Smooth muscle cell (in vitro differentiated cells): Measurements from ENCODE around the gene PIEZO1. TPM values are rescaled to one million over a fixed set of nuclear protein-coding genes. Genes with fewer than 3 reads are reported as not detected.

Source experiments
- DNase-seq: peaks from one replicate; lab custom pipeline; 2025; ENCODE audit not compliant: unreplicated experiment; lab: John Stamatoyannopoulos, UW
- H2AFZ ChIP-seq: fragments of 200-600 bp; sonication (generic); 2 replicates; pipeline ENCODE4 v1.6.0; 2016; ENCODE audit warnings: antibody characterized with exemption, low read depth, mild to moderate bottlenecking
- H3F3A ChIP-seq: fragments of 200-600 bp; sonication (generic); 2 replicates; pipeline ENCODE4 v1.6.0; 2017; ENCODE audit warnings: antibody characterized with exemption, low read depth
- H3K27ac ChIP-seq: fragments of 200-600 bp; sonication (generic); 2 replicates; pipeline ENCODE4 v1.5.1; 2016; ENCODE audit warnings: low read depth, mild to moderate bottlenecking
- H3K27me3 ChIP-seq: fragments of 200-600 bp; sonication (generic); 2 replicates; pipeline ENCODE4 v1.6.1; 2016; ENCODE audit warnings: low read depth, mild to moderate bottlenecking
- H3K36me3 ChIP-seq: fragments of 200-600 bp; sonication (generic); 2 replicates; pipeline ENCODE4 v1.5.1; 2016; ENCODE audit warnings: low read depth
- H3K4me1 ChIP-seq: fragments of 200-600 bp; sonication (generic); 2 replicates; pipeline ENCODE4 v1.5.1; 2016; ENCODE audit warnings: low read depth
- H3K4me2 ChIP-seq: fragments of 200-600 bp; sonication (generic); 2 replicates; pipeline ENCODE4 v1.6.0; 2016; ENCODE audit warnings: mild to moderate bottlenecking
- H3K4me3 ChIP-seq: fragments of 200-600 bp; sonication (generic); 2 replicates; pipeline ENCODE4 v1.5.1; 2016; ENCODE audit warnings: mild to moderate bottlenecking
- H3K79me2 ChIP-seq: fragments of 200-600 bp; sonication (generic); 2 replicates; pipeline ENCODE4 v1.6.0; 2016; ENCODE audit warnings: low read depth, mild to moderate bottlenecking
- H3K9ac ChIP-seq: fragments of 200-600 bp; sonication (generic); 2 replicates; pipeline ENCODE4 v1.6.0; 2016; ENCODE audit warnings: low read depth
- H3K9me3 ChIP-seq: fragments of 200-600 bp; sonication (generic); replicated peaks from 2 replicates; pipeline ENCODE4 v1.5.1; 2016; ENCODE audit warnings: low read depth
- H4K20me1 ChIP-seq: fragments of 200-600 bp; sonication (generic); 2 replicates; pipeline ENCODE4 v1.6.0; 2016; ENCODE audit warnings: low read depth
- WGBS: methylation state at CpG from one replicate; pipeline ENCODE4 v1.1.7; 2016; ENCODE audit warnings: low lambda C conversion rate; 5-methylcytosine and 5-hydroxymethylcytosine counted together
- polyA plus RNA-seq: library from polyadenylated mRNA; unstranded; fragments of >200 nt; fragmentation: Nextera tagmentation; extraction: Ambion mirVana; gene quantifications from 2 replicates; pipeline ENCODE4 v1.2.1, GENCODE V29; 2016
- total RNA-seq: library from RNA; depleted of rRNA; stranded (reverse); fragments of >200 nt; gene quantifications from 2 replicates; pipeline ENCODE4 v1.2.3, GENCODE V29; 2014
- TF ChIP-seq, protein P1 (sequence below): fragments of 200-600 bp; sonication (generic); IDR thresholded peaks from 2 replicates; pipeline ENCODE4 v1.5.1; 2017; ENCODE audit warnings: borderline replicate concordance, mild to moderate bottlenecking, antibody characterized with exemption; ENCODE audit not compliant: insufficient read depth, poor library complexity, severe bottlenecking

Gene PIEZO1
- total and polyA plus RNA-seq, 2 experiments from 2014 or later = 62.1 to 70.9 TPM

DNA sequence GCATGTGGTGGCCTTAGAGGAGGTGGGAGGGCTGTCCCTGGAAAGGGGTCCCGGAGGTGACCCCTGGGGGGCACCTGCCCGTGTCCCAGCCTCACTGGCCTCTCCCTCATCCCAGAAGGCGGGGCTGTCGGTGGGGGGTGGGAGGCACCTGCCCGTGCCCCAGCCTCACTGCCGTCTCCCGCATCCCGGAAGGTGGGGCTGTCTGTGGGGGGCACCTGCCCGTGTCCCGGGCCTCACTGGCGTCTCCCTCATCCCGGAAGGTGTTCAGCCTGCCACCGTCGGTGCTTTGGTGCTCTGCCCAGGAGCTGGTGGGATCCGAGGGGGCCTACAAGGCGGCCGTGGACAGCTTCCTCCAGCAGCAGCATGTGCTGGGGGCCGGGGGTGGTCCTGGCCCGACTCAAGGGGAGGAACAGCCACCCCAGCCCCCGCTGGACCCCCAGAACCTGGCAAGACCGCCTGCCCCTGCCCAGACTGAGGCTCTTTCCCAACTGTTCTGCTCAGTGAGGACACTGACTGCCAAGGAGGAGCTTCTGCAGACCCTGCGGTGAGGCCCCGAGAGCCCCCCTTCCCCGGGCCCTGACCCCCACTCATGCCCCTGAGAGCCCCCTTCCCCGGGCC lies 72.5 kb downstream of the PIEZO1 start:
- TF ChIP-seq, protein P1, sequence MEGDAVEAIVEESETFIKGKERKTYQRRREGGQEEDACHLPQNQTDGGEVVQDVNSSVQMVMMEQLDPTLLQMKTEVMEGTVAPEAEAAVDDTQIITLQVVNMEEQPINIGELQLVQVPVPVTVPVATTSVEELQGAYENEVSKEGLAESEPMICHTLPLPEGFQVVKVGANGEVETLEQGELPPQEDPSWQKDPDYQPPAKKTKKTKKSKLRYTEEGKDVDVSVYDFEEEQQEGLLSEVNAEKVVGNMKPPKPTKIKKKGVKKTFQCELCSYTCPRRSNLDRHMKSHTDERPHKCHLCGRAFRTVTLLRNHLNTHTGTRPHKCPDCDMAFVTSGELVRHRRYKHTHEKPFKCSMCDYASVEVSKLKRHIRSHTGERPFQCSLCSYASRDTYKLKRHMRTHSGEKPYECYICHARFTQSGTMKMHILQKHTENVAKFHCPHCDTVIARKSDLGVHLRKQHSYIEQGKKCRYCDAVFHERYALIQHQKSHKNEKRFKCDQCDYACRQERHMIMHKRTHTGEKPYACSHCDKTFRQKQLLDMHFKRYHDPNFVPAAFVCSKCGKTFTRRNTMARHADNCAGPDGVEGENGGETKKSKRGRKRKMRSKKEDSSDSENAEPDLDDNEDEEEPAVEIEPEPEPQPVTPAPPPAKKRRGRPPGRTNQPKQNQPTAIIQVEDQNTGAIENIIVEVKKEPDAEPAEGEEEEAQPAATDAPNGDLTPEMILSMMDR = no peak
- Histone ChIP-seq H3K4me3 (no peak overlapping the region), H3K4me1 (peaks cover 1% of the 10 kb centered on the region), H3K27ac (no peak overlapping the region), H4K20me1 (peaks cover 24% of the 10 kb centered on the region), H3F3A (no peaks in the 10 kb centered on the region), H3K4me2 (no peak overlapping the region), H3K9me3 (no peaks in the 10 kb centered on the region), H3K36me3 (peaks cover 2% of the 10 kb centered on the region), H2AFZ (no peak overlapping the region), H3K27me3 (no peaks in the 10 kb centered on the region), H3K79me2 (peaks cover 7% of the 10 kb centered on the region), H3K9ac (no peak overlapping the region)
- WGBS = 91% methylated on average over 19 of the region's 25 CpGs
- DNase-seq = no peak

DNA sequence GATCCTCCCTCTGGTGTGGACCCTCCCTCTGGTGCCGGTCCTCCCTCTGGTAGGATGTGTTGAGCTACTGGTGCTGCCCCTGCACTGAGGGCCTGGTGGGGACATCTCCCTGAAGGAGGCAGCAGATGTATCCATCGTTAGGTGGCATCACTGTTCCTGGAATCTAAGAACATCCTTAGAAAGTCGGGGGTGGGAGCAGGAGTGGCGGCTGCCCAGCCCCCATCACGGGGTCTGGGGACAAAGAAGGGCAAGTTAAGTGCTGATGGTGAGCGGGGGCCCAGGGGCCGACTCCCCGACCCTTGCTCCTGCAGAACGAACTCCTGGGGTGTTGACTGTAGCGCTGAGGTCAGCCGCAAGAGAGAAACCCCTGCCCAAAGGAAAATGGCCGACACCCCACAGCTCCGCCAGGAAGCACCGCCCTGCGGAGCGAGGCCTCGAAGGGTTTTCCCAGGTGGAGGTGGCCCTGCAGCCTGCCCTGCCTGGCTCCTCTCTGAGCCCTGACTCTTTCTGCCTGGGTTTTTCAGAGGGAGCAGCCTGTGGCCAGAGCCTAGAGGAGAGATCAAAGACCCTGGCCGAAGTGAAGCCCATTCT lies 73.2 kb downstream of the PIEZO1 start:
- peaks cover 13% of the 10 kb centered on the region for H3K79me2 ChIP-seq
- H3K9ac ChIP-seq = no peak overlapping the region
- no peak for DNase-seq
- 96% methylated on average over 17 of the region's 18 CpGs for WGBS
- H3K27ac ChIP-seq = no peak overlapping the region
- no peak overlapping the region for H2AFZ ChIP-seq
- no peaks in the 10 kb centered on the region for H3K36me3 ChIP-seq
- H3F3A ChIP-seq = no peaks in the 10 kb centered on the region
- H3K9me3 ChIP-seq = no peaks in the 10 kb centered on the region
- no peak overlapping the region for H3K4me2 ChIP-seq
- H3K4me3 ChIP-seq = no peak overlapping the region
- H3K4me1 ChIP-seq = peaks cover 7% of the 10 kb centered on the region
- H4K20me1 ChIP-seq = peaks cover 21% of the 10 kb centered on the region
- H3K27me3 ChIP-seq = no peaks in the 10 kb centered on the region
- TF ChIP-seq, protein P1 = no peak

DNA sequence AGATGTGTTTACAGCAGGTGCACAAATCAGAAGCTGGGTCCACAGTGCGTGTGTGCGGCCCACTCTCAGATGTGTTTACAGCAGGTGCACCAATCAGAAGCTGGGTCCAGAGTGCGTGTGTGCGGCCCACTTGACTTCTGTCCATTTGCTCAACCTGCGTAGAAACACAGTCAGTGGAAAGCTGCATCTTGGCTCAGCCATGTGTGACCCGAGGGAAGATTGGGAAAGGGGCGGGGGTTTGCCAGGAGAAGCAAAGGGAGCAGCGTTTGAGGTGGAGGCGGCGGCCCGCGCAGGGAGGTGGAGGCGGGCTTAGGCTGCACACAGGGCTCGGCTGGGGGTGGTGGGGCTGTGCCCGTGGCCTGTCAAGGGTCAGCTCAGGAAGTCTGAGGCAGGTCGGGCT lies 74.5 kb downstream of the PIEZO1 start:
- TF ChIP-seq, protein P1 = no peak
- H3K27me3 ChIP-seq = no peaks in the 10 kb centered on the region
- no peaks in the 10 kb centered on the region for H3K9me3 ChIP-seq
- DNase-seq = no peak
- no peaks in the 10 kb centered on the region for H3F3A ChIP-seq
- peaks cover 7% of the 10 kb centered on the region for H3K4me1 ChIP-seq
- H2AFZ ChIP-seq = no peak overlapping the region
- H3K4me3 ChIP-seq = no peak overlapping the region
- 89% methylated on average over 16 of the region's 16 CpGs for WGBS
- H3K27ac ChIP-seq = no peak overlapping the region
- H4K20me1 ChIP-seq = peaks cover 21% of the 10 kb centered on the region
- no peak overlapping the region for H3K9ac ChIP-seq
- no peaks in the 10 kb centered on the region for H3K36me3 ChIP-seq
- peaks cover 19% of the 10 kb centered on the region for H3K79me2 ChIP-seq
- H3K4me2 ChIP-seq = no peak overlapping the region
